C4-2B (cell line): Measurements from ENCODE around the gene OCA2.
"Not testable (repeated sequence)": the region's sequence is repeated elsewhere in the genome, so short reads cannot be mapped to it uniquely, and the experiment has no call there.

Experiments
- H3K27ac ChIP-seq: fragments of 450-650 bp; 2 replicates; pipeline ENCODE4 v1.5.1; 2017
- ZFX ChIP-seq: fragments of 450-650 bp; IDR thresholded peaks from 2 replicates; pipeline ENCODE4 v1.6.1; 2017
- TF ChIP-seq, protein P1 (sequence below): fragments of 450-650 bp; conservative IDR thresholded peaks from 2 replicates; pipeline ENCODE4 v1.5.1; 2017; ENCODE audit warnings: mild to moderate bottlenecking

The OCA2 gene

DNA sequence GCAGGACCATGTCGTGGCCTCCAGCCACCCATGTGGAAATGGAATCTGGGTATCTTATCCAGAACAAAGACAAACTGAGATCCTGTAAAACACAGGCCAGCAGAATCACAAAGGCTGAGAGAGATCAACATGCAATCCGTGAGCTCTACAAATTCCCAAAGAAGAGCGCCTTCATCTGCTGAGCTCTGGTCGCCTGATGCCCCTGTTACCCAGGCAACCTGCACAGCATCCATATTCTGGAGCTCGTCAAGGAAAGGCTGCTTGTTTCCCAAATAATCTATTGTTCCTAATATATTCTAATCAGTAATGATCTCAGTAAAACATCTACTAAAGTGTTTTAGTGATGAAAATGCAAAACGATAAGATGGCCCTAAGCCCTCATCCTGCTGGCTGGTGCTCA is 133.6 kb downstream of the OCA2 start:
- TF ChIP-seq, protein P1, sequence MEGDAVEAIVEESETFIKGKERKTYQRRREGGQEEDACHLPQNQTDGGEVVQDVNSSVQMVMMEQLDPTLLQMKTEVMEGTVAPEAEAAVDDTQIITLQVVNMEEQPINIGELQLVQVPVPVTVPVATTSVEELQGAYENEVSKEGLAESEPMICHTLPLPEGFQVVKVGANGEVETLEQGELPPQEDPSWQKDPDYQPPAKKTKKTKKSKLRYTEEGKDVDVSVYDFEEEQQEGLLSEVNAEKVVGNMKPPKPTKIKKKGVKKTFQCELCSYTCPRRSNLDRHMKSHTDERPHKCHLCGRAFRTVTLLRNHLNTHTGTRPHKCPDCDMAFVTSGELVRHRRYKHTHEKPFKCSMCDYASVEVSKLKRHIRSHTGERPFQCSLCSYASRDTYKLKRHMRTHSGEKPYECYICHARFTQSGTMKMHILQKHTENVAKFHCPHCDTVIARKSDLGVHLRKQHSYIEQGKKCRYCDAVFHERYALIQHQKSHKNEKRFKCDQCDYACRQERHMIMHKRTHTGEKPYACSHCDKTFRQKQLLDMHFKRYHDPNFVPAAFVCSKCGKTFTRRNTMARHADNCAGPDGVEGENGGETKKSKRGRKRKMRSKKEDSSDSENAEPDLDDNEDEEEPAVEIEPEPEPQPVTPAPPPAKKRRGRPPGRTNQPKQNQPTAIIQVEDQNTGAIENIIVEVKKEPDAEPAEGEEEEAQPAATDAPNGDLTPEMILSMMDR: no peak
- H3K27ac ChIP-seq: no peak overlapping the region

DNA sequence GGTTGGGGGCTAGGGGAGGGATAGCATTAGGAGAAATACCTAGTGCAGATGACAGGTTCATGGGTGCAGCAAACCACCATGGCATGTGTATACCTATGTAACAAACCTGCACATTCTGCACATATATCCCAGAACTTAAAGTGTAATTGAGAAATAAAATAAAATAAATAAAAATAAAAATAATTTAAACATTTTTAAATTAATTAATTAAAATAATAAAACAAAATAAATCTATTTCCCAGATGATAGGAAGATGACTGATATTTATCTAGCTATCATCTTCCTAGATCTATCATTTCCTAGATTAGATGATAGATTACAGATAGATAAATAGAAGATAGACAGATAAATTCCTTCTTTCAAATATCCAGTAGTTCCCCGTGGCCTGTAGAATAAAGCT is 137.3 kb downstream of the OCA2 start:
- H3K27ac ChIP-seq: no peak overlapping the region
- TF ChIP-seq, protein P1: no peak
- no peak for TF ChIP-seq ZFX

DNA sequence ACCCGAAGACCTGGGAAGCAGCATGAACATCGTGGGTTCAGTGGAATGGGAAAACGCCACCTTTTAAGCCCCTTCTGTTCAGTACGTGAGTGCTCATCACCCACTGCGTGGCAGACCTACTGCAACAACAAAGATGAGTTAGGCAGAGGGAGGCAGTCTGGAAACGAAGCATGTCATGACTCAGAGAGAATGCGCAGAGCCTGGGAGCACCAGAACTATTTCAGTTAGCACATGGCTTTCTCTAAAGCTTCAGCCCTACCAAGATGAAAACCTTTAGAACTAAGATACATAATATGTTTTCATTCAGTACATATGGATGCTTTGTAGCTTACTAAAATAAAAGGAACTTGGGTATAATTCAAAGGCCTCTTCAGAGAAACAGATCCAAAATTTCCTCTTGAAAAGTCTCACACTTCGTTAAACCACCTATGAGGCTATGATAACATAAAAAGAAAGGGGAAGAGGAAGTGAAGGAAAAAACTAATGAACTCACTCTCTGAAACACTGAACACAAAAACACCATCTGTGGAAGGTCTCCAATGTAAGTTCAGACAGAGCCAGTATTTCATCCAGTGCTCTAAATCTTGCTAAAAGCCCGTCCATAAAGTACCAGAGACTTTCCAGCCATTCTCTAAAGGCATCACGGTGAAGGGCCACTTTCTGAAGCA is 140.1 kb downstream of the OCA2 start:
- no peak overlapping the region for H3K27ac ChIP-seq
- no peak for TF ChIP-seq ZFX

DNA sequence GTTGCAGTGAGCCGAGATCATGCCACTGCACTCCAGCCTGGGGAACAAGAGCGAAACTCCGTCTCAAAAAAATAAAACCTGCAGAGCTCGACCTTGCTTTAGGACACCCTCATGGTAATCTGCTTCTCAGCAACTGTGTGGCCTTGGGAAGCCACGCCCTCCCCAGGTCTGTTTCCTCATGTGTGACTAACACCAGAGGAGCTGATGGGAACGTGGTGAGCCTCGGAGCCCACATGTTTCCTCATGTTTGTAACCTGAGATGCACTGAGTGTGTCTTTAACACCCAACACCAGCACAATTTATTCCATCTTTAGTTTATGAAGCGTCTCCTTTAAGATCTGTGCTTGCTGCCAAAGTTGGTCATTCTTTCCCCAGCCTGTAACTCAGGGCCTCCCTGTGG is 142.8 kb downstream of the OCA2 start:
- no peak for TF ChIP-seq ZFX
- TF ChIP-seq, protein P1: no peak
- H3K27ac ChIP-seq: no peak overlapping the region

DNA sequence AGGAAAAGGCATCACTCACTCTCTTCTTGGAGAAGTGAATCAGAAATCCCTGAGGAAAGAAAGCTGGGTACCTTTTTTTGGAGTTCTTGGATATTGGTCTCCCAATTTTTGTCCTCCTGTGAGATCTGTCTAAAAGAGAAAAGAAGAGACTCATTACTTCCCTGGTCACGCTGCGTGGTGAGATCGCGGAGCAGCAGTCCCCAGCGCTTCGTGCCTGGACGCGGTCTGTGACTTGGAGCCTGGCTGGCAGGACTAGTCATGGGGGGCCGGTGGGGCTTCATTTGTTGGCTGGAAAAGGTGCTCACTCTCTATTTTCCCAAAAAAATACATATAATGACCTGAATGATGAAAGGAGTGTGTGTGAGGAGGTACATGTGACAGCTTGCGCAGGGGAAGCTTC is 144.0 kb downstream of the OCA2 start:
- no peak overlapping the region for H3K27ac ChIP-seq
- no peak for TF ChIP-seq ZFX
- TF ChIP-seq, protein P1: no peak

GRCh38 chr15:27952593-27952992 is 146.5 kb downstream of the OCA2 start:
- not testable (repeated sequence) for H3K27ac ChIP-seq

GRCh38 chr15:27951191-27951890 is 147.8 kb downstream of the OCA2 start:
- H3K27ac ChIP-seq: no peak overlapping the region
- TF ChIP-seq, protein P1: no peak
- TF ChIP-seq ZFX: no peak

DNA sequence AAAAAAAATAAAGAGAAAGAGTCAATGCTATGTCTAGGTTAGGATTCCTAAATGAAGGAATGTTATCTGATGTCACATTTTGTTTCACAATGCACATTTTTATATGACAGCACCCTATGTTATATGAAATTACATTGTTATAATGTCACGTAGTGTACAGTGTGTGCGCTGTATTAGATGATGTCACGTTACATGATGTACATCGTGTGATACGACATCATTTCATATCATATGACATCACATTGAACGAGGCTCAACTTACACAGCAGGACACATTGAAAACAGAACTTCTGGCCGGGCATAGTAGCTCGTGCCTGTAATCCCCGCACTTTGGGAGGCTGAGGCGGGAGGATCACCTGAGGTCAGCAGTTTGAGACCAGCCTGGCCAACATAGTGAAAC is 150.0 kb downstream of the OCA2 start:
- no peak overlapping the region for H3K27ac ChIP-seq
- TF ChIP-seq, protein P1: no peak
- TF ChIP-seq ZFX: no peak
